GM12865 (cell line): ENCODE results near the gene DCUN1D3.
"Not testable (repeated sequence)": the region's sequence is repeated elsewhere in the genome, so short reads cannot be mapped to it uniquely, and the experiment has no call there.

Experiments used
- DNase-seq: peaks from one replicate; pipeline ENCODE4 v3.0.0; 2010; ENCODE audit warnings: low read depth
- H3K4me3 ChIP-seq: 2 replicates; pipeline ENCODE4 v1.5.1; 2011; ENCODE audit warnings: mild to moderate bottlenecking, low read depth, low read length, control low read depth
- TF ChIP-seq, protein P1 (sequence below): IDR thresholded peaks from 2 replicates; pipeline ENCODE4 v1.5.1; 2011; ENCODE audit warnings: low read length, control low read depth, low read depth, inconsistent platforms; ENCODE audit not compliant: insufficient read depth; ENCODE audit errors: missing control alignments

DCUN1D3 gene

DNA sequence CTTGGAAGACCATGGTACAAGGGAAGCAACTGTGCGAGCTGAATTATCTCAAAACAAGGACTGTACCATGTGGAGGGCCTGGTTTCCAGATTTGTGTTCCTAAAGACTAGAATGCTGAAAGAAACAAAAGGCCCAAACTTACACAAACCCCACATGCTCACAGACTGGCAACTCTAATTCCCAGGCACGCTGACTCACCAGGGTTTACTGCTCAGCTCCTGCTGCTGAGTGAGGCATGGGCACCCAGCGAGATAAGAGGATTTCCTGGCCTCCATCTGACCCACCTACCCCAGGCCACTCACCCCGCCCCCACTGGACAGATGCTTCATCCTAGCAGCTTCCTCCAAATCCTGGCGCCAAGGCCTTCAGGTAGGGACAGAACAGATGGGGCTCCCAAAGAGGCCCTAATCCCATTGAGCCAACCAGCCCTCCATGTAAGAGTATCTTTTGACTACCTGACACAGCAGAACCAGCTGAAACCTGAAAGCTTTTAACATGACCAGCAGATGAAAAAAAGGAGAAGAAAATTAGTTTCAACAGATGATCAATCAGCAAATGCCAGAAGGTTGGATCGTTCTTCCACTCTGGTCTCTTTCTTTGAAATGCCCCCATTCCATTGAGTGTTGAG is 33.9 kb downstream of the DCUN1D3 start:
- peak; percentile 52 for DNase-seq
- no peak overlapping the region; the same call in 1 of the 2 replicates for H3K4me3 ChIP-seq
- TF ChIP-seq, protein P1, sequence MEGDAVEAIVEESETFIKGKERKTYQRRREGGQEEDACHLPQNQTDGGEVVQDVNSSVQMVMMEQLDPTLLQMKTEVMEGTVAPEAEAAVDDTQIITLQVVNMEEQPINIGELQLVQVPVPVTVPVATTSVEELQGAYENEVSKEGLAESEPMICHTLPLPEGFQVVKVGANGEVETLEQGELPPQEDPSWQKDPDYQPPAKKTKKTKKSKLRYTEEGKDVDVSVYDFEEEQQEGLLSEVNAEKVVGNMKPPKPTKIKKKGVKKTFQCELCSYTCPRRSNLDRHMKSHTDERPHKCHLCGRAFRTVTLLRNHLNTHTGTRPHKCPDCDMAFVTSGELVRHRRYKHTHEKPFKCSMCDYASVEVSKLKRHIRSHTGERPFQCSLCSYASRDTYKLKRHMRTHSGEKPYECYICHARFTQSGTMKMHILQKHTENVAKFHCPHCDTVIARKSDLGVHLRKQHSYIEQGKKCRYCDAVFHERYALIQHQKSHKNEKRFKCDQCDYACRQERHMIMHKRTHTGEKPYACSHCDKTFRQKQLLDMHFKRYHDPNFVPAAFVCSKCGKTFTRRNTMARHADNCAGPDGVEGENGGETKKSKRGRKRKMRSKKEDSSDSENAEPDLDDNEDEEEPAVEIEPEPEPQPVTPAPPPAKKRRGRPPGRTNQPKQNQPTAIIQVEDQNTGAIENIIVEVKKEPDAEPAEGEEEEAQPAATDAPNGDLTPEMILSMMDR: no peak

DNA sequence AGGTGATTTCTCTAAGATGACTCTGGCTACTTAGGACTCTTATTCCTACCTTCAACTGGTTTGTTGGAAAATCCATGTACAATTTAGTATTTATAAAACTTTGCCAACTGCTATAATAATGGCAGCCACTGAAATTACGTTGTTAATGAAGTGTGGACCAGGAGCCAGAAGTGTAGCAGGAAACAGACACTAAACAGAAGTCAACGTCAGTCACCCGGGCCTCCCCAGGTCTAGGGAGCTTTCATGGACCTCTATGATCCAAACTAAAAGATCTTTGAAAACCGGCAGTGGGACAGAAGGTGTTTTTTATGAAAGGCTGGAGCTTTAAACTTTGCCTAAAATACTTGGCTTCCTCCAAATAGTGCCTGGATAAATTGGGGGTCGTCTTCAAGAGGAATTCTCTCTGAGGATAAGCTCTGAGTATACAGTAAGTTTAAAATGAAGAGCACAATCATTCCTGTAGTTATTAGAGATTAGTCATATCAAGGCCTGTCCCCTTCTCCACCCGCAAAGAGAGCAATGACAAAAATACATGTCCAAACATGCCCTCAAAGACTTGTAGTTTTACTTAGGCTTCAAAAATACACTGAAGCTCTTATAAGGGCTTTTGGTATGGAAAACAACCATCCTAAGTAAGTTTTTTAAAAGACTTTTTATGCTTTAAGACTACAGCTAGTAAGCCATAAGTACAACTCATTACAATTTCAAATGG is 34.6 kb downstream of the DCUN1D3 start:
- H3K4me3 ChIP-seq: peak overlapping the region; percentile 18
- TF ChIP-seq, protein P1: no peak
- DNase-seq: peak; percentile 84

DNA sequence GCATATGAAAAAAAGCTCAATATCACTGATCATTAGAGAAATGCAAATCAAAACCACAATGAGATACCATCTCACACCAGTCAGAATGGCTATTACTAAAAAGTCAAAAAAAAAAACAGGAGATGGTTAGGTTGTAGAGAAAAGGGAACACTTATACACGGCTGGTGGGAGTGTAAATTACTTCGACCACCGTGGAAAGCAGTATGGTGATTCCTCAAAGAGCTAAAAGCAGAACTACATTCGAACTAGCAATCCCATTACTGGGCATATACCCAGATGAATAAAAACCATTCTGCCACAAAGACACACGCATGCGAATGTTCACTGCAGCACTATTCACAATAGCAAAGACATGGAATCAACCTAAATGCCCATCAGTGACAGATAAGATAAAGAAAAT is 35.8 kb downstream of the DCUN1D3 start:
- DNase-seq, H3K4me3 ChIP-seq: not testable (repeated sequence)

DNA sequence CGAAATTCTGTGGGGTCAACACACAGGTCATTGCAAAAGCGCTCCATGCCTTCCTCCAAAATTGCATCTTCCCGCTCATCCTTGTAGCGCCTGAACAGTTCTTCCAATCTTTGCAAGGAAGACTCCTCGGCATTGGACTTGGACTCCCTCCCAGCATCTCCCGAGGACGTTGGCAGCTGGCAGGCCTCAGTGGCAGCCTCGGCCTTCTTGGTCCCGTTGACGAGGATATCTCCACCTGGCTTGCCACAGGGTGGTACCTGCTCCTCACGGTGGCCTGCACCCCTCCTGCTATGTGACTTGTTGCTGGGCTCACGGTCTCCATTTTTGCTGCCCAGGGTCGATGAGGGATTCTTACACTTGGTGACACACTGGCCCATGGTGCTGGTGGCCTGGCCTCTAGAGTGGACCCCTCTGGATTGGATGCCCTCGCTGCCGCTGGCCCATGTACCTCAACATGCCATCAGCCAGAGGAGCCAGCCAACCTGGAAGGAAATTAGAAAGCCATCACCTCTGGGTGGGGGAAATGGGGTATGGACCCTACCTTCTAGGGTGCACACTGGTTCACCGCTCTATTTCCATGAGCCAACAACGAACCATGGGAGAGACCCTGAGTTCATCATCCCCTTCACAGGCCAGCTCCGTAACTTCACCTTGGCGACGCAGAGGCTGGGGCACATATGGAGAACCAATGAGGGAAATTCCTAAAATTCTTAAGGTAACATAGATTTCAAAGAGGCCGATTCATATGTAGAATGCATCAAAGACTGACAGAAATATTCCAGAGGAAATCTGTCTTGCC is 37.8 kb downstream of the DCUN1D3 start:
- H3K4me3 ChIP-seq: no peak overlapping the region
- TF ChIP-seq, protein P1: no peak
- no peak for DNase-seq

DNA sequence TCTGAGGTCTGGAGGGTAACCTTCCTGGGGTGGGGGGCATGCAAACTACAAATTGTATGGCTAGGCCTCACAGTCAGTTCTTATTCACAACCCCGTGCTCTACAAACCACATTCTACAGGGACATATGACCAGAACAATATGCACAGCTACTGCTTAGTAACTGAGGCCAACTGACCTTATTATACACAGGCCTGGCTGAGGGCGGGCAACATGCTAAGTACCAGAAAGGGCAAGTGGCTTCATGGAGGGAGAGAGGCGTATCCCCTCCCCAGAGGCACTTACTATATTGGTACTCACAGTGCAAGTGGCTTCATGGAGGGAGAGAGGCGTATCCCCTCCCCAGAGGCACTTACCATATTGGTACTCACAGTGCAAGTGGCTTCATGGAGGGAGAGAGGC is 39.2 kb downstream of the DCUN1D3 start:
- not testable (repeated sequence) for H3K4me3 ChIP-seq, DNase-seq

DNA sequence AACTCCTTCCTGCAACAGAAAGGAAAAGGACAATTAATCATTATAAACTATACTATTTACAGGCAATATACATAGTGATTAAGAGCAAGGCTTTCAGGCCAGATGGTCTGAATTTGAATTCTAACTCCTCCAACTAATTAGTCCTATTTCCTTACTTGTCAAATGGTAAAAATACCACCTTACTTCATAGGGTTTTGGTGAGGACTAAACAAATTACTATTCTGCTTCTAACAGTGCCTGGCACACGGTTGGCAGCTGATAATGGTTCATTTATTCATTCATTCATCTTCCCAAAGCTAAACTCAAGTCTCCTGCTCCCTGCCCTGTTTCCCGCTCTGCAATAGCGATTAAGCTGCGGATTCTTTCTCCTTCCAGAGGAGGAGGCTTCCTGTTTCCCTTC is 39.8 kb downstream of the DCUN1D3 start:
- TF ChIP-seq, protein P1: no peak
- no peak overlapping the region for H3K4me3 ChIP-seq
- no peak for DNase-seq

DNA sequence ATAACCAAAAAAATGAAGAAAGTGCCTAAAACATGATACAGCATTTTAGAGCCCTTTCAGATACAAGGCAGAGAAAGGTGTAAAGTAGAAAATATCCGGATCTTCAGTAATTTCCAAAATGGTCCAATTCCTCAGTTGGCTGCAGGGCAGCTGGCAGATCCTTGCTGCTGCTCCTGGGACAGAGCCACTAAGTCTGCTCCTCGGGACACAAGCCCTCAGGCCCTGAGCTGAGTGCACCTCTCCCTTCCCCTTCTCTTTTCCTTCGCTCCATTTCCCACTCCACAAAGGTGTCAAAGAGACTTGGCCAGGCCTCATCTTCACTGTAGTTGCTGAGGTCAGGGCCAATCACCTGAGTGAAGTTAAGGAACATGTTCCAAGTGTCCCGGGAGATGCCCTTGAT is 40.5 kb downstream of the DCUN1D3 start:
- TF ChIP-seq, protein P1: no peak
- no peak for DNase-seq
- H3K4me3 ChIP-seq: no peak overlapping the region
